ENCODE data around the gene CFAP45. TPM values are rescaled to one million over a fixed set of nuclear protein-coding genes. Genes with fewer than 3 reads are reported as not detected.

CFAP45 gene
- total RNA-seq, 4 donors from 2014 or later, result 0.32 TPM; not detected in 3

DNA sequence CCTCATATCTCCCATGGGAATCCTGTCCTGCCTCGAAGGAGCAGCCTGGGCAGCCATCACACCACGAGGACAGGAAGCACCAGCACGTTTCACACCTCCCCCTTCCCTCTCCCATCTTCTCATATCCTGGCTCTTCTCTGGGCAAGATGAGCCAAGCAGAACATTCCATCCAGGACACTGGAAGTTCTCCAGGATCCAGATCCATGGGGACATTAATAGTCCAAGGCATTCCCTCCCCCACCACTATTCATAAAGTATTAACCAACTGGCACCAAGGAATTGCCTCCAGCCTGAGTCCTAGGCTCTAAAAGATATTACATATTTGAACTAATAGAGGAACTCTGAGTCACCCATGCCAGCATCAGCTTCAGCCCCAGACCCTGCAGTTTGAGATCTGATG lies 64.6 kb downstream of the CFAP45 start:
- no peak for DNase-seq
- in situ Hi-C loops (cut with MboI; ENCODE audit: low pct_ligation_motif_present in 1 of 4, low pct_unique_long_range_greater_than_20kb in 1 of 4, low sequenced_read_pairs in 3 of 4), result no loop called here
- H3K27ac ChIP-seq, result no peak overlapping the region
- 61% methylated on average over 3 of the region's 3 CpGs; no CpG with 5 or more reads in 1 of the 2 donors for WGBS, 2 donors (ENCODE audit: low coverage in 1 of 2)
- no peak overlapping the region for H3K4me3 ChIP-seq
- H3K27me3 ChIP-seq, result no peaks in the 10 kb centered on the region
- no peaks in the 10 kb centered on the region for H3K9me3 ChIP-seq
- no peaks in the 10 kb centered on the region for H3K36me3 ChIP-seq
- H3K4me1 ChIP-seq, result no peaks in the 10 kb centered on the region
- TF ChIP-seq POLR2A (IDR thresholded peaks at IDR 0.05) (no peak), POLR2AphosphoS5 (IDR thresholded peaks at IDR 0.05) (no peak), CTCF (IDR thresholded peaks at IDR 0.05) (no peak), EP300 (IDR thresholded peaks at IDR 0.05; ENCODE audit: low read depth) (no peak)
- intact Hi-C loops (cut with DNase I; ENCODE audit: low total_unique reads), result no loop called here

- in situ Hi-C loops (cut with MboI; ENCODE audit: low pct_ligation_motif_present in 1 of 4, low pct_unique_long_range_greater_than_20kb in 1 of 4, low sequenced_read_pairs in 3 of 4), result no loop called here
- TF ChIP-seq EP300 (IDR thresholded peaks at IDR 0.05; ENCODE audit: low read depth) (no peak), POLR2A (IDR thresholded peaks at IDR 0.05) (no peak), POLR2AphosphoS5 (IDR thresholded peaks at IDR 0.05) (no peak)
Measured at GRCh38 chr1:159832309-159832708, 67.7 kb downstream of the CFAP45 start.

DNA sequence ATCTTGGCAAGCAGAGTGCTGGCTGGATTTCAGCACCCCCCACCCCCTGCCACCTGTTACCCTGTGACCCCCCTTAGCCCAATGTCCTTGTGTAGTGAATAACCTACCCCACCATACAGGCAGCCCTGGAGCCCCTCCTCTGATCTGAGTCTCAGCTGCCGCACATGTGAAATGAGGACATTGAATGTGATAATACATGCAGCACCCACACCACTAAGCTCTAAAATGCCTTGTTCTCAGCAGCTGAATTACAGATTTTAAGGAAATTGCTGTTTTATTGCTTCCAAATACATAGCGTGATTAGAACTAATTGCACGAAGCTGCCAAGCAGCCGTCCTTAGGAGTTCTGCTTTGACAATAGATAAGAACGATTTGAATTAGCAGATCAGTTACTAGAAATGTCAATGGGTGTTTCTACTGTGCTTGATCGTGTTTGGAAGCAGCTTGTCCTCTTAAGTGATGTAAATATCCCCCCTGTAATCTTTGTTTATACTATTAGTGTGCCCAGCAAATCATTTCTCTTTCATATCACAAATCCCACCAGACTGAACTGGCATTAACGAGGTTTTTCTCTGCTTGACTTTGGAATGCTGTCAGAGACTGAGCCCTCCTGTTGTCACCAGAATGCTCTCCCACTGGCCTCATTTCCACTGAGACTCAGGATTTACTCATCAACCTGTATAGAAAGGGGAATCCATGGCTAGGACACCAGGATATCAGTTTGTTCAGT lies 68.4 kb downstream of the CFAP45 start:
- H3K4me3 ChIP-seq, result no peak overlapping the region
- no peak for DNase-seq
- in situ Hi-C loops (cut with MboI; ENCODE audit: low pct_ligation_motif_present in 1 of 4, low pct_unique_long_range_greater_than_20kb in 1 of 4, low sequenced_read_pairs in 3 of 4), result no loop called here
- 52 to 62% methylated on average over 3 to 7 of the region's 7 CpGs for WGBS, 2 donors (ENCODE audit: low coverage in 1 of 2)
- H3K36me3 ChIP-seq, result no peaks in the 10 kb centered on the region
- intact Hi-C loops (cut with DNase I; ENCODE audit: low total_unique reads), result no loop called here
- no peak overlapping the region for H3K27ac ChIP-seq
- no peaks in the 10 kb centered on the region for H3K4me1 ChIP-seq
- H3K9me3 ChIP-seq, result no peaks in the 10 kb centered on the region
- H3K27me3 ChIP-seq, result no peaks in the 10 kb centered on the region
- TF ChIP-seq POLR2A (IDR thresholded peaks at IDR 0.05) (no peak), CTCF (IDR thresholded peaks at IDR 0.05) (no peak), POLR2AphosphoS5 (IDR thresholded peaks at IDR 0.05) (no peak), EP300 (IDR thresholded peaks at IDR 0.05; ENCODE audit: low read depth) (no peak)

More at GRCh38 chr1:159832309-159832708, 67.7 kb downstream of the CFAP45 start:
- no peaks in the 10 kb centered on the region for H3K9me3 ChIP-seq
- H3K4me3 ChIP-seq, result no peak overlapping the region
- DNase-seq, result no peak
- H3K27me3 ChIP-seq, result no peaks in the 10 kb centered on the region
- 90 to 100% methylated on average over 2 of the region's 2 CpGs for WGBS, 2 donors (ENCODE audit: low coverage in 1 of 2)
- H3K36me3 ChIP-seq, result no peaks in the 10 kb centered on the region
- intact Hi-C loops (cut with DNase I; ENCODE audit: low total_unique reads), result no loop called here
- H3K27ac ChIP-seq, result no peak overlapping the region
- H3K4me1 ChIP-seq, result no peaks in the 10 kb centered on the region

GRCh38 chr1:159830722-159831121 lies 69.2 kb downstream of the CFAP45 start:
- no peaks in the 10 kb centered on the region for H3K9me3 ChIP-seq
- TF ChIP-seq POLR2A (IDR thresholded peaks at IDR 0.05) (no peak), POLR2AphosphoS5 (IDR thresholded peaks at IDR 0.05) (no peak), CTCF (IDR thresholded peaks at IDR 0.05) (no peak), EP300 (IDR thresholded peaks at IDR 0.05; ENCODE audit: low read depth) (no peak)
- no peaks in the 10 kb centered on the region for H3K27me3 ChIP-seq
- intact Hi-C loops (cut with DNase I; ENCODE audit: low total_unique reads) (no loop called here), in situ Hi-C loops (cut with MboI; ENCODE audit: low pct_ligation_motif_present in 1 of 4, low pct_unique_long_range_greater_than_20kb in 1 of 4, low sequenced_read_pairs in 3 of 4) (no loop called here)
- DNase-seq, result no peak
- no peaks in the 10 kb centered on the region for H3K36me3 ChIP-seq
- H3K4me1 ChIP-seq, result peaks cover 0 to 6% (median 0%) of the 10 kb centered on the region in 4 donors
- H3K4me3 ChIP-seq, result no peak overlapping the region
- 73 to 82% methylated on average over 7 to 8 of the region's 8 CpGs for WGBS, 2 donors (ENCODE audit: low coverage in 1 of 2)
- H3K27ac ChIP-seq, result no peak overlapping the region
